ENCODE measurements around the gene VWA8. TPM values are rescaled to one million over a fixed set of nuclear protein-coding genes. Genes with fewer than 3 reads are reported as not detected.
"Not testable (repeated sequence)": the region's sequence is repeated elsewhere in the genome, so short reads cannot be mapped to it uniquely, and the experiment has no call there.

VWA8 gene
- total RNA-seq, 1 donor = 21.4 TPM

- Histone ChIP-seq H2AFZ (ENCODE audit: low read length) (no peak overlapping the region), H3K4me3 (ENCODE audit: insufficient read depth, low read length) (no peak overlapping the region), H3K9me3 (ENCODE audit: low read depth, low read length) (no peaks in the 10 kb centered on the region), H3K4me1 (ENCODE audit: insufficient read depth, low read length) (peaks cover 2% of the 10 kb centered on the region), H4K20me1 (ENCODE audit: insufficient read depth, low read length) (no peaks in the 10 kb centered on the region), H3K79me2 (ENCODE audit: insufficient read depth, low read length) (no peaks in the 10 kb centered on the region), H3K36me3 (ENCODE audit: insufficient read depth, low read length) (no peaks in the 10 kb centered on the region), H3K4me2 (ENCODE audit: insufficient read depth, low read length) (no peak overlapping the region), H3K27me3 (ENCODE audit: insufficient read depth, low read length) (no peaks in the 10 kb centered on the region), H3K27ac (ENCODE audit: low read depth, low read length) (no peak overlapping the region)
- no peak for DNase-seq (ENCODE audit: insufficient read length, low spot score, missing footprints)
- TF ChIP-seq, protein P1, sequence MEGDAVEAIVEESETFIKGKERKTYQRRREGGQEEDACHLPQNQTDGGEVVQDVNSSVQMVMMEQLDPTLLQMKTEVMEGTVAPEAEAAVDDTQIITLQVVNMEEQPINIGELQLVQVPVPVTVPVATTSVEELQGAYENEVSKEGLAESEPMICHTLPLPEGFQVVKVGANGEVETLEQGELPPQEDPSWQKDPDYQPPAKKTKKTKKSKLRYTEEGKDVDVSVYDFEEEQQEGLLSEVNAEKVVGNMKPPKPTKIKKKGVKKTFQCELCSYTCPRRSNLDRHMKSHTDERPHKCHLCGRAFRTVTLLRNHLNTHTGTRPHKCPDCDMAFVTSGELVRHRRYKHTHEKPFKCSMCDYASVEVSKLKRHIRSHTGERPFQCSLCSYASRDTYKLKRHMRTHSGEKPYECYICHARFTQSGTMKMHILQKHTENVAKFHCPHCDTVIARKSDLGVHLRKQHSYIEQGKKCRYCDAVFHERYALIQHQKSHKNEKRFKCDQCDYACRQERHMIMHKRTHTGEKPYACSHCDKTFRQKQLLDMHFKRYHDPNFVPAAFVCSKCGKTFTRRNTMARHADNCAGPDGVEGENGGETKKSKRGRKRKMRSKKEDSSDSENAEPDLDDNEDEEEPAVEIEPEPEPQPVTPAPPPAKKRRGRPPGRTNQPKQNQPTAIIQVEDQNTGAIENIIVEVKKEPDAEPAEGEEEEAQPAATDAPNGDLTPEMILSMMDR (IDR thresholded peaks at IDR 0.05; ENCODE audit: extremely low read depth, low read depth, low read length) = no peak
Observed at GRCh38 chr13:41639237-41639904, 321.5 kb downstream of the VWA8 start.

DNA sequence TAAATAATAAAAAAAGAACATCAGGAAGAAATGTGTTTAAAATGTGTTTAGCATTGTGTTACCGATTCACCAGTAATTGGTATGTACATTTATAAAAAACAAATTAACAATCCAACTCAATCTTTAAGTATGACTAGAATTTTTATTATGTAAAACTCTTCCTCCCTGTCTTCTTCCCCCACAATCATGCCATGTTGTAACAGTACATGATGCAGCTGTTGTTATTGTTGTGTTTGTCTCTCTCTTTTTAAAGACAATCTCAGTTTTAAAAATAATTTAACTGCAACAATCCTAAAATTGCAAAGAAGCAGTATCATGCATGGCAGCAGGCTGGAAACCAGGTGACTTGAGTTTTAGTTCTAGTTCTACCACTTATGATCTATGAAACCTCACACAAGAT is 323.3 kb downstream of the VWA8 start:
- no peaks in the 10 kb centered on the region for H3K27me3 ChIP-seq (ENCODE audit: insufficient read depth, low read length)
- H3K27ac ChIP-seq (ENCODE audit: low read depth, low read length) = no peak overlapping the region
- no peaks in the 10 kb centered on the region for H3K9me3 ChIP-seq (ENCODE audit: low read depth, low read length)
- DNase-seq (ENCODE audit: insufficient read length, low spot score, missing footprints) = no peak
- no peaks in the 10 kb centered on the region for H3K36me3 ChIP-seq (ENCODE audit: insufficient read depth, low read length)
- no peaks in the 10 kb centered on the region for H4K20me1 ChIP-seq (ENCODE audit: insufficient read depth, low read length)
- no peak overlapping the region for H3K4me2 ChIP-seq (ENCODE audit: insufficient read depth, low read length)
- TF ChIP-seq, protein P1 (IDR thresholded peaks at IDR 0.05; ENCODE audit: extremely low read depth, low read depth, low read length) = no peak
- H2AFZ ChIP-seq (ENCODE audit: low read length) = no peak overlapping the region
- no peaks in the 10 kb centered on the region for H3K79me2 ChIP-seq (ENCODE audit: insufficient read depth, low read length)
- H3K4me1 ChIP-seq (ENCODE audit: insufficient read depth, low read length) = peaks cover 2% of the 10 kb centered on the region
- no peak overlapping the region for H3K4me3 ChIP-seq (ENCODE audit: insufficient read depth, low read length)

- not testable (repeated sequence) for H2AFZ ChIP-seq (ENCODE audit: low read length); DNase-seq (ENCODE audit: insufficient read length, low spot score, missing footprints); H3K4me1 ChIP-seq (ENCODE audit: insufficient read depth, low read length); H3K27ac ChIP-seq (ENCODE audit: low read depth, low read length); H4K20me1 ChIP-seq (ENCODE audit: insufficient read depth, low read length); H3K4me3 ChIP-seq (ENCODE audit: insufficient read depth, low read length); H3K9me3 ChIP-seq (ENCODE audit: low read depth, low read length); H3K36me3 ChIP-seq (ENCODE audit: insufficient read depth, low read length); H3K79me2 ChIP-seq (ENCODE audit: insufficient read depth, low read length); H3K4me2 ChIP-seq (ENCODE audit: insufficient read depth, low read length); H3K27me3 ChIP-seq (ENCODE audit: insufficient read depth, low read length)
Observed at GRCh38 chr13:41637032-41637431, 323.9 kb downstream of the VWA8 start.

GRCh38 chr13:41636590-41636989 is 324.3 kb downstream of the VWA8 start:
- H3K9me3 ChIP-seq (ENCODE audit: low read depth, low read length); H3K27me3 ChIP-seq (ENCODE audit: insufficient read depth, low read length): not testable (repeated sequence)

DNA sequence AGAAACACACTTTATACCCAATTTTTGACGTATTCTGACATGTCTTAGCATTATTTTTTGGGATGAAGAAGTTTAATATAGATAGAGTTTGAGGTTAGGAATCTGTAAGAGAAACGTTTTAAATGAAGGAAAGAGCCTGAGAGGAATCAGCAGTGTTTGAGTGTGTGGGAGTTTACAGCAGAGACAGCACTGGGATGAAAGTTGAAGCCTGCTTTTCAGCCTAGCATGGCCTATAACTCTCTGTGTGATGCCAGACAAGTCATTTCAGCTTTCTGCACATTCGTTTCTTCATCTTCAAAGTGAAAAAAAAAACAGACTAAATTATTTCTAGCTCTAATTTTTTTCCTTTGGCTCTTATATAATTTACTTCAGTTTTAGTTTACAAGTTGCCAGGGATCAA is 326.5 kb downstream of the VWA8 start:
- TF ChIP-seq, protein P1 (IDR thresholded peaks at IDR 0.05; ENCODE audit: extremely low read depth, low read depth, low read length) = no peak
- H3K4me3 ChIP-seq (ENCODE audit: insufficient read depth, low read length) = no peak overlapping the region
- no peaks in the 10 kb centered on the region for H3K4me1 ChIP-seq (ENCODE audit: insufficient read depth, low read length)
- H3K9me3 ChIP-seq (ENCODE audit: low read depth, low read length) = no peaks in the 10 kb centered on the region
- H3K27me3 ChIP-seq (ENCODE audit: insufficient read depth, low read length) = no peaks in the 10 kb centered on the region
- H2AFZ ChIP-seq (ENCODE audit: low read length) = no peak overlapping the region
- H3K36me3 ChIP-seq (ENCODE audit: insufficient read depth, low read length) = no peaks in the 10 kb centered on the region
- no peak overlapping the region for H3K27ac ChIP-seq (ENCODE audit: low read depth, low read length)
- no peaks in the 10 kb centered on the region for H4K20me1 ChIP-seq (ENCODE audit: insufficient read depth, low read length)
- H3K4me2 ChIP-seq (ENCODE audit: insufficient read depth, low read length) = no peak overlapping the region
- no peak for DNase-seq (ENCODE audit: insufficient read length, low spot score, missing footprints)
- no peaks in the 10 kb centered on the region for H3K79me2 ChIP-seq (ENCODE audit: insufficient read depth, low read length)

More at GRCh38 chr13:41636590-41636989, 324.3 kb downstream of the VWA8 start:
- H4K20me1 ChIP-seq (ENCODE audit: insufficient read depth, low read length); H2AFZ ChIP-seq (ENCODE audit: low read length); H3K27ac ChIP-seq (ENCODE audit: low read depth, low read length); H3K36me3 ChIP-seq (ENCODE audit: insufficient read depth, low read length); H3K4me2 ChIP-seq (ENCODE audit: insufficient read depth, low read length); H3K4me3 ChIP-seq (ENCODE audit: insufficient read depth, low read length); DNase-seq (ENCODE audit: insufficient read length, low spot score, missing footprints); H3K4me1 ChIP-seq (ENCODE audit: insufficient read depth, low read length); H3K79me2 ChIP-seq (ENCODE audit: insufficient read depth, low read length): not testable (repeated sequence)
